ENCODE data around the gene UQCRHL.

GRCh38 chr1:15785683-15786082, 21.8 kb downstream of the UQCRHL start:
- TF ChIP-seq POLR2A (IDR thresholded peaks at IDR 0.05) = no peak
- TF ChIP-seq, protein P1, sequence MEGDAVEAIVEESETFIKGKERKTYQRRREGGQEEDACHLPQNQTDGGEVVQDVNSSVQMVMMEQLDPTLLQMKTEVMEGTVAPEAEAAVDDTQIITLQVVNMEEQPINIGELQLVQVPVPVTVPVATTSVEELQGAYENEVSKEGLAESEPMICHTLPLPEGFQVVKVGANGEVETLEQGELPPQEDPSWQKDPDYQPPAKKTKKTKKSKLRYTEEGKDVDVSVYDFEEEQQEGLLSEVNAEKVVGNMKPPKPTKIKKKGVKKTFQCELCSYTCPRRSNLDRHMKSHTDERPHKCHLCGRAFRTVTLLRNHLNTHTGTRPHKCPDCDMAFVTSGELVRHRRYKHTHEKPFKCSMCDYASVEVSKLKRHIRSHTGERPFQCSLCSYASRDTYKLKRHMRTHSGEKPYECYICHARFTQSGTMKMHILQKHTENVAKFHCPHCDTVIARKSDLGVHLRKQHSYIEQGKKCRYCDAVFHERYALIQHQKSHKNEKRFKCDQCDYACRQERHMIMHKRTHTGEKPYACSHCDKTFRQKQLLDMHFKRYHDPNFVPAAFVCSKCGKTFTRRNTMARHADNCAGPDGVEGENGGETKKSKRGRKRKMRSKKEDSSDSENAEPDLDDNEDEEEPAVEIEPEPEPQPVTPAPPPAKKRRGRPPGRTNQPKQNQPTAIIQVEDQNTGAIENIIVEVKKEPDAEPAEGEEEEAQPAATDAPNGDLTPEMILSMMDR (IDR thresholded peaks at IDR 0.05) = no peak
